Adrenal gland (tissue), 5 donors: ENCODE data around the gene AGK.

Experiments
- CTCF ChIP-seq, 6 experiments: fragments of 450-650 bp in 4 of 6; fragments of 200-600 bp in 2 of 6; sonication (generic) in 1 of 6; IDR thresholded peaks; 1 replicate in 5 of 6; 2 replicates in 1 of 6; pipeline versions ENCODE4 v1.5.1 to v1.8.0; 2016 to 2021; ENCODE audit warnings: antibody characterized with exemption in 6 of 6, mild to moderate bottlenecking in 2 of 6, moderate library complexity in 1 of 6
- POLR2A ChIP-seq, 2 donors: fragments of 450-650 bp; IDR thresholded peaks; one replicate each; pipeline ENCODE4 v1.6.1; 2017; ENCODE audit warnings: antibody characterized with exemption in 2 of 2, mild to moderate bottlenecking in 2 of 2, moderate library complexity in 1 of 2
- donor health status: DM: no; HTN: no; CAD: no.

DNA sequence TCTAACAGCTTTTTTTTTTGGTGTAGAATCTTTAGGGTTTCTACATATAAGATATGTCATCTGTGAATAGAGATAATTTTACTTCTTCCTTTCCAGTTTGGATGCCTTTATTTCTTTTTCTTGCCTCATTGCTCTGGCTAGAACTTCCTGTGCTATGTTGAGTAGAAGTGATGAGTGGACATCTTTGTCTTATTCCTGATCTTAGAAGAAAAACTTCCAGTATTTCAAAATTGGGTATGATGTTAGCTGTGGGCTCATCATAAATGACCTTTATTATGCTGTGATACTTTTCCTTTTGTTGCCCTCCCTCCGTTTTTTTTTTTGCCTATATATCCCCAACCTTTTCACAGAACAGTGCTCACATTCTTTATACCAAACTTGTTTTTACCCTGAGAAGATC lies 8.8 kb downstream of the AGK start:
- TF ChIP-seq CTCF (IDR thresholded peaks at IDR 0.05) (no peak), POLR2A (IDR thresholded peaks at IDR 0.05) (no peak)
